ENCODE measurements around the gene SULT6B1.
"Not testable (repeated sequence)": the region's sequence is repeated elsewhere in the genome, so short reads cannot be mapped to it uniquely, and the experiment has no call there.

DNA sequence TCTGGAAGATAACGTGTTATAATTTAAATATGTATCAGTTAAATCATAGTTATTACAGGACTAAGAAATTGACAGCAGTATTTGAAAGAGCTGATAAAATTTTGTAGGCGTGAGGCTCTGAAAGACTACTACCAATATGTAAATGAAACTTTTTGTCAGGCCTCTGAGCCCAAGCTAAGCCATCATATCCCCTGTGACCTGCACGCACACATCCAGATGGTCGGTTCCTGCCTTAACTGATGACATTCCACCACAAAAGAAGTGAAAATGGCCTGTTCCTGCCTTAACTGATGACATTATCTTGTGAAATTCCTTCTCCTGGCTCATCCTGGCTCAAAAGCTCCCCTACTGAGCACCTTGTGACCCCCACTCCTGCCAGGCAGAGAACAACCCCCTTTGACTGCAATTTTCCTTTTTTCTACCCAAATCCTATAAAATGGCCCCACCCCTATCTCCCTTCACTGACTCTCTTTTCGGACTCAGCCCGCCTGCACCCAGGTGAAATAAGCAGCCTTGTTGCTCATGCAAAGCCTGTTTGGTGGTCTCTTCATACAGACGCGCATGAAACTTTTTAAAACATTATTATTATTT lies 16.7 kb upstream of the SULT6B1 start:
- not testable (repeated sequence) for TF ChIP-seq EZH2 (IDR thresholded peaks at IDR 0.05; ENCODE audit: borderline replicate concordance, low read depth, low read length, poor library complexity, severe bottlenecking)
- TF ChIP-seq, protein P1, sequence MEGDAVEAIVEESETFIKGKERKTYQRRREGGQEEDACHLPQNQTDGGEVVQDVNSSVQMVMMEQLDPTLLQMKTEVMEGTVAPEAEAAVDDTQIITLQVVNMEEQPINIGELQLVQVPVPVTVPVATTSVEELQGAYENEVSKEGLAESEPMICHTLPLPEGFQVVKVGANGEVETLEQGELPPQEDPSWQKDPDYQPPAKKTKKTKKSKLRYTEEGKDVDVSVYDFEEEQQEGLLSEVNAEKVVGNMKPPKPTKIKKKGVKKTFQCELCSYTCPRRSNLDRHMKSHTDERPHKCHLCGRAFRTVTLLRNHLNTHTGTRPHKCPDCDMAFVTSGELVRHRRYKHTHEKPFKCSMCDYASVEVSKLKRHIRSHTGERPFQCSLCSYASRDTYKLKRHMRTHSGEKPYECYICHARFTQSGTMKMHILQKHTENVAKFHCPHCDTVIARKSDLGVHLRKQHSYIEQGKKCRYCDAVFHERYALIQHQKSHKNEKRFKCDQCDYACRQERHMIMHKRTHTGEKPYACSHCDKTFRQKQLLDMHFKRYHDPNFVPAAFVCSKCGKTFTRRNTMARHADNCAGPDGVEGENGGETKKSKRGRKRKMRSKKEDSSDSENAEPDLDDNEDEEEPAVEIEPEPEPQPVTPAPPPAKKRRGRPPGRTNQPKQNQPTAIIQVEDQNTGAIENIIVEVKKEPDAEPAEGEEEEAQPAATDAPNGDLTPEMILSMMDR (conservative IDR thresholded peaks at IDR 0.05; ENCODE audit: low read depth, low read length): not testable (repeated sequence)

Measured in A673 (cell line).